ENCODE data around the gene SYT1.

- TF ChIP-seq, protein P1, sequence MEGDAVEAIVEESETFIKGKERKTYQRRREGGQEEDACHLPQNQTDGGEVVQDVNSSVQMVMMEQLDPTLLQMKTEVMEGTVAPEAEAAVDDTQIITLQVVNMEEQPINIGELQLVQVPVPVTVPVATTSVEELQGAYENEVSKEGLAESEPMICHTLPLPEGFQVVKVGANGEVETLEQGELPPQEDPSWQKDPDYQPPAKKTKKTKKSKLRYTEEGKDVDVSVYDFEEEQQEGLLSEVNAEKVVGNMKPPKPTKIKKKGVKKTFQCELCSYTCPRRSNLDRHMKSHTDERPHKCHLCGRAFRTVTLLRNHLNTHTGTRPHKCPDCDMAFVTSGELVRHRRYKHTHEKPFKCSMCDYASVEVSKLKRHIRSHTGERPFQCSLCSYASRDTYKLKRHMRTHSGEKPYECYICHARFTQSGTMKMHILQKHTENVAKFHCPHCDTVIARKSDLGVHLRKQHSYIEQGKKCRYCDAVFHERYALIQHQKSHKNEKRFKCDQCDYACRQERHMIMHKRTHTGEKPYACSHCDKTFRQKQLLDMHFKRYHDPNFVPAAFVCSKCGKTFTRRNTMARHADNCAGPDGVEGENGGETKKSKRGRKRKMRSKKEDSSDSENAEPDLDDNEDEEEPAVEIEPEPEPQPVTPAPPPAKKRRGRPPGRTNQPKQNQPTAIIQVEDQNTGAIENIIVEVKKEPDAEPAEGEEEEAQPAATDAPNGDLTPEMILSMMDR (conservative IDR thresholded peaks at IDR 0.05; ENCODE audit: low read depth, low read length), result no peak
- no peak for TF ChIP-seq EZH2 (IDR thresholded peaks at IDR 0.05; ENCODE audit: borderline replicate concordance, low read depth, low read length, poor library complexity, severe bottlenecking)
These were observed 390.7 kb downstream of the SYT1 start for GRCh38 chr12:79255288-79255687.

Data from A673 (cell line).